Heart left ventricle (tissue), 16 donors: ENCODE measurements around the gene DKC1. TPM values are rescaled to one million over a fixed set of nuclear protein-coding genes. Genes with fewer than 3 reads are reported as not detected.

ENCODE experiments used
- ATAC-seq, 4 donors: fragments of 200-7000 bp; cut with Tn5 transposase; one replicate each; pipeline ENCODE4 v1.9.1; 2020 to 2022; ENCODE audit warnings: moderate library complexity in 4 of 4, mild to moderate bottlenecking in 3 of 4, moderate number of reproducible peaks in 1 of 4
- DNase-seq, 5 donors: peaks; one replicate each; pipeline ENCODE4 v3.0.0-alpha.2; 2020
- H3K27ac ChIP-seq, 12 donors: fragments of 200-600 bp; sonication (generic) in 4 of 12; one replicate each; pipeline versions ENCODE4 v1.5.0 to v1.8.0; 2016 to 2022; ENCODE audit warnings: mild to moderate bottlenecking in 2 of 12
- H3K27me3 ChIP-seq, 9 donors: fragments of 200-600 bp; sonication (generic) in 2 of 9; one replicate each; pipeline versions ENCODE4 v1.5.1 to v1.8.0; 2016 to 2022; ENCODE audit warnings: mild to moderate bottlenecking in 3 of 9
- H3K36me3 ChIP-seq, 9 donors: fragments of 200-600 bp; sonication (generic) in 2 of 9; one replicate each; pipeline versions ENCODE4 v1.5.0 to v1.8.0; 2018 to 2022; ENCODE audit warnings: mild to moderate bottlenecking in 2 of 9
- H3K4me1 ChIP-seq, 12 donors: fragments of 200-600 bp; sonication (generic) in 4 of 12; one replicate each; pipeline versions ENCODE4 v1.5.0 to v1.8.0; 2016 to 2022; ENCODE audit warnings: mild to moderate bottlenecking in 3 of 12
- H3K4me3 ChIP-seq, 12 donors: fragments of 200-600 bp; sonication (generic) in 4 of 12; one replicate each; pipeline versions ENCODE4 v1.5.0 to v1.8.0; 2017 to 2022; ENCODE audit warnings: mild to moderate bottlenecking in 9 of 12, moderate library complexity in 4 of 12
- H3K9me3 ChIP-seq, 12 donors: fragments of 200-600 bp; sonication (generic) in 4 of 12; one replicate each; pipeline versions ENCODE4 v1.5.0 to v1.8.0; 2016 to 2022; ENCODE audit warnings: mild to moderate bottlenecking in 1 of 12
- CTCF ChIP-seq, 12 donors: fragments of 200-600 bp; sonication (generic) in 4 of 12; IDR thresholded peaks; one replicate each; pipeline versions ENCODE4 v1.5.0 to v1.8.0; 2018 to 2022; ENCODE audit warnings: antibody characterized with exemption in 12 of 12, mild to moderate bottlenecking in 5 of 12
- POLR2A ChIP-seq, 2 donors: fragments of 450-650 bp; IDR thresholded peaks; one replicate each; pipeline ENCODE4 v1.6.1; 2017; ENCODE audit warnings: antibody characterized with exemption in 2 of 2, mild to moderate bottlenecking in 2 of 2, moderate library complexity in 2 of 2
- WGBS, 4 donors: extraction: QIAGEN DNeasy Blood & Tissue Kit in 2 of 4; methylation state at CpG; one replicate each; pipeline versions ENCODE4 v1.1.5 to v1.1.7; 2013 to 2018; 5-methylcytosine and 5-hydroxymethylcytosine counted together
- intact Hi-C, 10 donors: fragments of 100-400 bp; cut with DNase I; formaldehyde crosslinking; loops; one replicate each; pipeline versions ENCODE4 v1.11.1 to v1.14.2; 2022
- polyA plus RNA-seq, 2 donors: library from polyadenylated mRNA; stranded (reverse); fragments of 200-250 nt; gene quantifications; one replicate each; pipeline ENCODE4 v1.2.3, GENCODE V29; 2013
- total RNA-seq, 9 donors: library from RNA; depleted of rRNA in 2 of 9; stranded (reverse); fragments of >200 nt in 2 of 9; fragmentation: NEBNext Ultra II Directional in 3 of 9; extraction: Animal tissue kit (Norgen Biotek cat#: 25700) in 3 of 9; gene quantifications; one replicate each; pipeline versions ENCODE4 v1.1.0 to v1.2.4, GENCODE V29; 2016 to 2023
- donor health status: ischemic (EF 13 %, LVEDD 7.1; RV severe dilation, severe dysfunction).
- donor health status: healthy with polysubstance abuse.
- donor health status: DM: no; HTN: yes; CAD: no.
- donor health status: DM: no; HTN: no; CAD: no.
- donor health status: ischemic (EF 25% LVEDD 6.9; RV normal size, moderate dysfunction).
- donor health status: ischemic (EF 25% LVEDD 5.7; RV mildly dilated, moderate dysfunction).
- donor health status: healthy.
- donor health status: DM: yes; HTN: yes; CAD: no.
- donor health status: ischemic (EF 35%, LVEDD 5.7; RV mildly dilated, moderate dysfunction).
- donor health status: nonischemic (EF 11% LVEDD 7.7; RV severe dilation, severe dysfunction).
- donor health status: DM: yes; HTN: yes; CAD: no.
- donor health status: PGD.
- donor health status: ischemic (EF 29% LVEDD 5.4; RV normal size, mild dysfunction).
- donor health status: nonischemic (EF 23%, LVEDD 6.1; RV moderate dilation, normal function).

Gene DKC1
- total and polyA plus RNA-seq, 11 donors = 12.9 to 31.9 (median 23.6) TPM

GRCh38 chrX:154800478-154801210 lies 38.0 kb downstream of the DKC1 start:
- Histone ChIP-seq H3K4me3 (no peak overlapping the region), H3K9me3 (no peaks in the 10 kb centered on the region), H3K27ac (peak overlapping the region in 2 of 12 donors; percentile 34 to 88), H3K4me1 (peaks cover 0 to 21% (median 8%) of the 10 kb centered on the region in 12 donors), H3K36me3 (no peaks in the 10 kb centered on the region), H3K27me3 (peaks cover 0 to 14% (median 0%) of the 10 kb centered on the region in 9 donors)
- whole genome bisulfite sequencing, 4 donors = 72 to 79% (median 75%) methylated on average over 8 of the region's 8 CpGs
- TF ChIP-seq POLR2A (IDR thresholded peaks at IDR 0.05) = no peak
- TF ChIP-seq CTCF (IDR thresholded peaks at IDR 0.05) = no peak
- ATAC-seq (no peak), DNase-seq (no peak)
- intact Hi-C loops = no loop called here

- DNase-seq (no peak), ATAC-seq (no peak)
- Histone ChIP-seq H3K36me3 (no peaks in the 10 kb centered on the region), H3K4me3 (peak overlapping the region in 1 of 12 donors; percentile 73), H3K27ac (peak overlapping the region in 1 of 12 donors; percentile 88), H3K4me1 (peaks cover 0 to 23% (median 8%) of the 10 kb centered on the region in 12 donors), H3K27me3 (peaks cover 0 to 14% (median 0%) of the 10 kb centered on the region in 9 donors), H3K9me3 (no peaks in the 10 kb centered on the region)
- intact Hi-C loops = no loop called here
- 66 to 85% (median 79%) methylated on average over 2 of the region's 2 CpGs for WGBS, 4 donors
- no peak for TF ChIP-seq POLR2A (IDR thresholded peaks at IDR 0.05)
- TF ChIP-seq CTCF (IDR thresholded peaks at IDR 0.05) = no peak
Observed at GRCh38 chrX:154802947-154803346, 40.3 kb downstream of the DKC1 start.

GRCh38 chrX:154804261-154804956 lies 41.7 kb downstream of the DKC1 start:
- intact Hi-C loops = loop anchor here in 1 of 10 donors (2.0 kb wide), 1 partner anchor 42 kb away; the partner anchor contains the start of gene DKC1
- TF ChIP-seq POLR2A (IDR thresholded peaks at IDR 0.05) = no peak
- TF ChIP-seq CTCF (IDR thresholded peaks at IDR 0.05) = no peak
- DNase-seq = no peak
- WGBS, 4 donors = 34 to 40% (median 37%) methylated on average over 7 of the region's 7 CpGs
- no peaks in the 10 kb centered on the region for H3K36me3 ChIP-seq
- no peaks in the 10 kb centered on the region for H3K9me3 ChIP-seq
- H3K27me3 ChIP-seq = peaks cover 0 to 14% (median 0%) of the 10 kb centered on the region in 9 donors
- H3K4me1 ChIP-seq = peaks cover 0 to 22% (median 8%) of the 10 kb centered on the region in 12 donors
- H3K4me3 ChIP-seq = peak overlapping the region; percentile 43 to 93 (median 69)
- ATAC-seq = peak in 1 of 4 donors; percentile 2
- peak overlapping the region in 11 of 12 donors; percentile 65 to 88 (median 73) for H3K27ac ChIP-seq
